Neural cell (in vitro differentiated cells): ENCODE data around the gene LMF2. TPM values are rescaled to one million over a fixed set of nuclear protein-coding genes. Genes with fewer than 3 reads are reported as not detected.

ENCODE experiments used
- H2AFZ ChIP-seq: fragments of 200-600, 300-800 bp; sonication (generic), shearing (Covaris generic); 2 replicates; pipeline ENCODE4 v1.6.0; 2014; ENCODE audit warnings: low read depth, mild to moderate bottlenecking, antibody characterized with exemption, low read length, moderate library complexity
- H3F3A ChIP-seq: fragments of 200-600 bp; shearing (Covaris generic); 2 replicates; pipeline ENCODE4 v1.6.1; 2016; ENCODE audit warnings: mild to moderate bottlenecking, moderate library complexity, mixed read lengths, antibody characterized with exemption, low read length; ENCODE audit not compliant: insufficient read depth, poor library complexity, severe bottlenecking
- H3K27ac ChIP-seq: fragments of 200-600, 300-800 bp; sonication (generic), shearing (Covaris generic); 2 replicates; pipeline ENCODE4 v1.5.1; 2014; ENCODE audit warnings: mild to moderate bottlenecking, low read length, moderate library complexity
- H3K27me3 ChIP-seq: fragments of 300-800, 200-600 bp; sonication (generic), shearing (Covaris generic); 2 replicates; pipeline ENCODE4 v1.6.0; 2014; ENCODE audit warnings: mild to moderate bottlenecking, low read depth, low read length, moderate library complexity; ENCODE audit not compliant: insufficient read depth
- H3K36me3 ChIP-seq: fragments of 300-800, 200-600 bp; sonication (generic), shearing (Covaris generic); 2 replicates; pipeline ENCODE4 v1.5.1; 2014; ENCODE audit warnings: mild to moderate bottlenecking, antibody characterized with exemption, low read length, moderate library complexity; ENCODE audit not compliant: insufficient read depth
- H3K4me2 ChIP-seq: fragments of 300-800, 200-600 bp; sonication (generic), shearing (Covaris generic); 2 replicates; pipeline ENCODE4 v1.6.0; 2014; ENCODE audit warnings: mild to moderate bottlenecking, low read length
- H3K4me3 ChIP-seq: fragments of 300-800, 200-600 bp; sonication (generic), shearing (Covaris generic); 2 replicates; pipeline ENCODE4 v1.5.1; 2014; ENCODE audit warnings: mild to moderate bottlenecking, low read length, moderate library complexity
- H3K79me2 ChIP-seq: fragments of 200-600 bp; shearing (Covaris generic); replicated peaks from 2 replicates; pipeline ENCODE4 v1.6.0; 2014; ENCODE audit warnings: mild to moderate bottlenecking, low read length, moderate library complexity; ENCODE audit not compliant: insufficient read depth
- H3K9ac ChIP-seq: fragments of 300-800, 200-600 bp; sonication (generic), shearing (Covaris generic); 2 replicates; pipeline ENCODE4 v1.6.1; 2016; ENCODE audit warnings: mild to moderate bottlenecking, low read length, mixed read lengths
- H3K9me2 ChIP-seq: fragments of 200-600 bp; shearing (Covaris generic); 2 replicates; pipeline ENCODE4 v1.6.1; 2016; ENCODE audit warnings: mild to moderate bottlenecking, low read length, mixed read lengths; ENCODE audit not compliant: insufficient read depth
- H3K9me3 ChIP-seq: fragments of 200-600, 300-800 bp; sonication (generic), shearing (Covaris generic); 2 replicates; pipeline ENCODE4 v1.6.1; 2016; ENCODE audit warnings: mild to moderate bottlenecking, mixed run types, low read length, moderate library complexity, mixed read lengths
- H4K20me1 ChIP-seq: fragments of 200-600 bp; shearing (Covaris generic); 2 replicates; pipeline ENCODE4 v1.6.1; 2016; ENCODE audit warnings: mild to moderate bottlenecking, mixed run types; ENCODE audit not compliant: insufficient read depth
- EP300 ChIP-seq: fragments of 450-650 bp; conservative IDR thresholded peaks from 2 replicates; pipeline ENCODE4 v1.6.1; 2014; ENCODE audit warnings: antibody characterized with exemption, mild to moderate bottlenecking, moderate library complexity; ENCODE audit not compliant: poor library complexity, severe bottlenecking
- EZH2 ChIP-seq: fragments of 200-600, 300-800 bp; shearing (Covaris generic), sonication (generic); IDR thresholded peaks from 2 replicates; pipeline ENCODE4 v1.6.1; 2014; ENCODE audit warnings: antibody characterized with exemption, low read length, borderline replicate concordance, mild to moderate bottlenecking; ENCODE audit not compliant: insufficient read depth, poor library complexity, severe bottlenecking
- MXI1 ChIP-seq: fragments of 450-650 bp; conservative IDR thresholded peaks from 2 replicates; pipeline ENCODE4 v1.6.1; 2014; ENCODE audit warnings: antibody characterized with exemption, mild to moderate bottlenecking; ENCODE audit not compliant: poor library complexity, severe bottlenecking
- POLR2AphosphoS5 ChIP-seq: IDR thresholded peaks from 2 replicates; pipeline ENCODE4 v1.6.1; 2012
- RAD21 ChIP-seq: fragments of 450-650 bp; conservative IDR thresholded peaks from 2 replicates; pipeline ENCODE4 v1.6.1; 2014; ENCODE audit warnings: antibody characterized with exemption, mild to moderate bottlenecking, moderate library complexity
- SMC3 ChIP-seq: fragments of 450-650 bp; conservative IDR thresholded peaks from 2 replicates; pipeline ENCODE4 v1.6.1; 2014; ENCODE audit warnings: antibody characterized with exemption, mild to moderate bottlenecking, moderate library complexity; ENCODE audit not compliant: poor library complexity
- TAF1 ChIP-seq: IDR thresholded peaks from 2 replicates; pipeline ENCODE4 v1.6.1; 2012; ENCODE audit warnings: low read depth
- polyA plus RNA-seq: library from polyadenylated mRNA; depleted of rRNA; stranded (reverse); fragments of >200 nt; gene quantifications from 2 replicates; pipeline ENCODE4 v1.2.3, GENCODE V29; 2014
- TF ChIP-seq, protein P1 (sequence below): fragments of 450-650 bp; IDR thresholded peaks from 2 replicates; pipeline ENCODE4 v1.5.1; 2014; ENCODE audit warnings: antibody characterized with exemption, mild to moderate bottlenecking, moderate library complexity; ENCODE audit not compliant: poor library complexity, severe bottlenecking
- TF ChIP-seq, protein P2 (sequence below): IDR thresholded peaks from 2 replicates; pipeline ENCODE4 v1.6.1; 2012; ENCODE audit warnings: borderline replicate concordance

Gene LMF2
- polyA plus RNA-seq, 1 donor from 2014 or later = 76.5 TPM

DNA sequence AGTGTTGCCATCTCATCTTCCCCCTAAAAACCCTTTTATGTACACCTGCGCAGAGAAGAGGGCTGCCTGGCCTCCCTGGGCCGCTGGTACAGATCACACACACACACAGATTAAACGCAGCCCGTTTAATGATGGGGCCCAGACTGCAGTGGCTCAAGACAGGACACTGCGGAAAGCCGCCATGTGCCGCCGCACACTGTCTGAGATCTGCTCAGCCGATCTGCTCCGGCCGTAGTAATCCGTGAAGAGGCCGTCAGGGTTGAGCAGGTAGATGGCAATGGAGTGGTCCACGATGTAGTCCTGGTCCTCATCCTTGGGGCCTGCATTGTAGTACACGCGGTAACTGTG lies 15.9 kb upstream of the LMF2 start:
- TF ChIP-seq RAD21 (no peak), TAF1 (no peak), EZH2 (no peak), EP300 (no peak), MXI1 (no peak), POLR2AphosphoS5 (no peak), SMC3 (no peak)
- TF ChIP-seq, protein P1, sequence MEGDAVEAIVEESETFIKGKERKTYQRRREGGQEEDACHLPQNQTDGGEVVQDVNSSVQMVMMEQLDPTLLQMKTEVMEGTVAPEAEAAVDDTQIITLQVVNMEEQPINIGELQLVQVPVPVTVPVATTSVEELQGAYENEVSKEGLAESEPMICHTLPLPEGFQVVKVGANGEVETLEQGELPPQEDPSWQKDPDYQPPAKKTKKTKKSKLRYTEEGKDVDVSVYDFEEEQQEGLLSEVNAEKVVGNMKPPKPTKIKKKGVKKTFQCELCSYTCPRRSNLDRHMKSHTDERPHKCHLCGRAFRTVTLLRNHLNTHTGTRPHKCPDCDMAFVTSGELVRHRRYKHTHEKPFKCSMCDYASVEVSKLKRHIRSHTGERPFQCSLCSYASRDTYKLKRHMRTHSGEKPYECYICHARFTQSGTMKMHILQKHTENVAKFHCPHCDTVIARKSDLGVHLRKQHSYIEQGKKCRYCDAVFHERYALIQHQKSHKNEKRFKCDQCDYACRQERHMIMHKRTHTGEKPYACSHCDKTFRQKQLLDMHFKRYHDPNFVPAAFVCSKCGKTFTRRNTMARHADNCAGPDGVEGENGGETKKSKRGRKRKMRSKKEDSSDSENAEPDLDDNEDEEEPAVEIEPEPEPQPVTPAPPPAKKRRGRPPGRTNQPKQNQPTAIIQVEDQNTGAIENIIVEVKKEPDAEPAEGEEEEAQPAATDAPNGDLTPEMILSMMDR = no peak
- TF ChIP-seq, protein P2, sequence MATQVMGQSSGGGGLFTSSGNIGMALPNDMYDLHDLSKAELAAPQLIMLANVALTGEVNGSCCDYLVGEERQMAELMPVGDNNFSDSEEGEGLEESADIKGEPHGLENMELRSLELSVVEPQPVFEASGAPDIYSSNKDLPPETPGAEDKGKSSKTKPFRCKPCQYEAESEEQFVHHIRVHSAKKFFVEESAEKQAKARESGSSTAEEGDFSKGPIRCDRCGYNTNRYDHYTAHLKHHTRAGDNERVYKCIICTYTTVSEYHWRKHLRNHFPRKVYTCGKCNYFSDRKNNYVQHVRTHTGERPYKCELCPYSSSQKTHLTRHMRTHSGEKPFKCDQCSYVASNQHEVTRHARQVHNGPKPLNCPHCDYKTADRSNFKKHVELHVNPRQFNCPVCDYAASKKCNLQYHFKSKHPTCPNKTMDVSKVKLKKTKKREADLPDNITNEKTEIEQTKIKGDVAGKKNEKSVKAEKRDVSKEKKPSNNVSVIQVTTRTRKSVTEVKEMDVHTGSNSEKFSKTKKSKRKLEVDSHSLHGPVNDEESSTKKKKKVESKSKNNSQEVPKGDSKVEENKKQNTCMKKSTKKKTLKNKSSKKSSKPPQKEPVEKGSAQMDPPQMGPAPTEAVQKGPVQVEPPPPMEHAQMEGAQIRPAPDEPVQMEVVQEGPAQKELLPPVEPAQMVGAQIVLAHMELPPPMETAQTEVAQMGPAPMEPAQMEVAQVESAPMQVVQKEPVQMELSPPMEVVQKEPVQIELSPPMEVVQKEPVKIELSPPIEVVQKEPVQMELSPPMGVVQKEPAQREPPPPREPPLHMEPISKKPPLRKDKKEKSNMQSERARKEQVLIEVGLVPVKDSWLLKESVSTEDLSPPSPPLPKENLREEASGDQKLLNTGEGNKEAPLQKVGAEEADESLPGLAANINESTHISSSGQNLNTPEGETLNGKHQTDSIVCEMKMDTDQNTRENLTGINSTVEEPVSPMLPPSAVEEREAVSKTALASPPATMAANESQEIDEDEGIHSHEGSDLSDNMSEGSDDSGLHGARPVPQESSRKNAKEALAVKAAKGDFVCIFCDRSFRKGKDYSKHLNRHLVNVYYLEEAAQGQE = no peak
- Histone ChIP-seq H3K9me2 (no peaks in the 10 kb centered on the region), H3K27ac (no peak overlapping the region), H3K9me3 (no peaks in the 10 kb centered on the region), H3K36me3 (no peaks in the 10 kb centered on the region), H3K4me2 (no peak overlapping the region), H3F3A (no peaks in the 10 kb centered on the region), H4K20me1 (no peaks in the 10 kb centered on the region), H3K9ac (no peak overlapping the region), H3K27me3 (no peaks in the 10 kb centered on the region), H2AFZ (no peak overlapping the region), H3K4me3 (no peak overlapping the region), H3K79me2 (no peaks in the 10 kb centered on the region)

DNA sequence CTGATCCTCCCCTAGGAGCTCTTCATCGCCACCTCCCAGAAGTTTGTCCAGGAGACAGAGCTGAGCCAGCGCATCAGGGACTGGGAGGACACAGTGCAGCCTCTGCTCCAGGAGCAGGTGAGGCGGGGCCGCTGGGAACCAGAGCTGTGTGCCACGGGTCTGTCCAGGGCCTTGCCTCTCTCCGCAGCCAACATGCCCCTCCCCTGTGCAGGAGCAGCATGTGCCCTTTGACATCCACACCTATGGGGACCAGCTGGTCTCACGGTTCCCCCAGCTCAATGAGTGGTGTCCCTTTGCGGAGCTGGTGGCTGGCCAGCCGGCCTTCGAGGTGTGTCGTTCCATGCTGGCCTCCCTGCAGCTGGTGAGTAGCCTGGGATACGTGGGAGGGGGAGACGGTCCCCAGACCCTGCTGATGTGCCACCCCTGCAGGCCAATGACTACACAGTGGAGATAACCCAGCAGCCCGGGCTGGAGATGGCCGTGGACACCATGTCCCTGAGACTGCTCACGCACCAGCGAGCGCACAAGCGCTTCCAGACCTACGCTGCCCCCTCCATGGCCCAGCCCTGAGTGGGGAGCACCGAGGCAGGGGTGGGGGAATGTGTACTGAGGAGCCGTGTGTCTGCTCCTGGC lies 15.4 kb upstream of the LMF2 start:
- Histone ChIP-seq H3K9me3 (no peaks in the 10 kb centered on the region), H3K27ac (no peak overlapping the region), H2AFZ (no peak overlapping the region), H3K4me3 (no peak overlapping the region), H4K20me1 (no peaks in the 10 kb centered on the region), H3K9me2 (no peaks in the 10 kb centered on the region), H3K4me2 (no peak overlapping the region), H3K9ac (no peak overlapping the region), H3K79me2 (no peaks in the 10 kb centered on the region), H3K27me3 (no peaks in the 10 kb centered on the region), H3K36me3 (no peaks in the 10 kb centered on the region), H3F3A (no peaks in the 10 kb centered on the region)
- TF ChIP-seq EP300 (no peak), SMC3 (no peak), RAD21 (no peak), POLR2AphosphoS5 (no peak), MXI1 (no peak), TAF1 (no peak), EZH2 (no peak)
- TF ChIP-seq, protein P1 = no peak
- TF ChIP-seq, protein P2 = no peak
